GM23248 (cell line): Measurements from ENCODE around the gene SLC38A11. TPM values are rescaled to one million over a fixed set of nuclear protein-coding genes. Genes with fewer than 3 reads are reported as not detected.

Experiments
- DNase-seq: peaks from one replicate; pipeline ENCODE4 v3.0.0-alpha.2; 2015
- H2AFZ ChIP-seq: fragments of 200-600 bp; sonication (generic); 2 replicates; pipeline ENCODE4 v1.6.1; 2016; ENCODE audit warnings: antibody characterized with exemption
- H3F3A ChIP-seq: fragments of 200-600 bp; sonication (generic); 2 replicates; pipeline ENCODE4 v1.6.1; 2016; ENCODE audit warnings: mild to moderate bottlenecking, antibody characterized with exemption, mixed run types; ENCODE audit not compliant: insufficient read depth
- H3K27ac ChIP-seq: fragments of 200-600 bp; sonication (generic); 2 replicates; pipeline ENCODE4 v1.5.1; 2016; ENCODE audit warnings: mild to moderate bottlenecking
- H3K27me3 ChIP-seq: fragments of 200-600 bp; sonication (generic); replicated peaks from 2 replicates; pipeline ENCODE4 v1.6.1; 2016; ENCODE audit warnings: mild to moderate bottlenecking; ENCODE audit not compliant: insufficient read depth
- H3K36me3 ChIP-seq: fragments of 200-600 bp; sonication (generic); 2 replicates; pipeline ENCODE4 v1.6.1; 2016; ENCODE audit warnings: low read depth, mild to moderate bottlenecking
- H3K4me1 ChIP-seq: fragments of 200-600 bp; sonication (generic); 2 replicates; pipeline ENCODE4 v1.6.1; 2016; ENCODE audit warnings: mild to moderate bottlenecking; ENCODE audit not compliant: insufficient read depth
- H3K4me2 ChIP-seq: fragments of 200-600 bp; sonication (generic); one replicate; pipeline ENCODE4 v1.6.1; 2016; ENCODE audit warnings: mild to moderate bottlenecking; ENCODE audit not compliant: unreplicated experiment
- H3K4me3 ChIP-seq: fragments of 200-600 bp; sonication (generic); 2 replicates; pipeline ENCODE4 v1.5.1; 2016; ENCODE audit warnings: mild to moderate bottlenecking
- H3K79me2 ChIP-seq: fragments of 200-600 bp; sonication (generic); 2 replicates; pipeline ENCODE4 v1.6.1; 2016; ENCODE audit warnings: mild to moderate bottlenecking; ENCODE audit not compliant: insufficient read depth
- H3K9ac ChIP-seq: fragments of 200-600 bp; sonication (generic); 2 replicates; pipeline ENCODE4 v1.6.1; 2016; ENCODE audit warnings: mild to moderate bottlenecking
- H3K9me2 ChIP-seq: fragments of 200-600 bp; sonication (generic); 2 replicates; pipeline ENCODE4 v1.6.1; 2016; ENCODE audit warnings: mixed run types, mild to moderate bottlenecking, moderate library complexity; ENCODE audit not compliant: insufficient read depth
- H3K9me3 ChIP-seq: fragments of 200-600 bp; sonication (generic); one replicate; pipeline ENCODE4 v1.6.1; 2017; ENCODE audit warnings: low read depth
- H4K20me1 ChIP-seq: fragments of 200-600 bp; sonication (generic); 2 replicates; pipeline ENCODE4 v1.6.0; 2016; ENCODE audit not compliant: insufficient read depth
- EZH2 ChIP-seq: fragments of 200-600 bp; sonication (generic); IDR thresholded peaks from 2 replicates; pipeline ENCODE4 v1.6.1; 2018; ENCODE audit warnings: antibody characterized with exemption, mild to moderate bottlenecking; ENCODE audit not compliant: insufficient read depth, poor library complexity, severe bottlenecking
- EZH2phosphoT487 ChIP-seq: fragments of 200-600 bp; sonication (generic); IDR thresholded peaks from 2 replicates; pipeline ENCODE4 v1.6.1; 2018; ENCODE audit warnings: antibody characterized with exemption, moderate library complexity, mild to moderate bottlenecking, low read depth; ENCODE audit not compliant: insufficient read depth
- WGBS, 2 experiments: methylation state at CpG; one replicate each; pipeline ENCODE4 v1.1.6; 2015 to 2017; ENCODE audit warnings: low lambda C conversion rate in 2 of 2, low coverage in 1 of 2; ENCODE audit errors: missing lambda C conversion rate in 2 of 2; 5-methylcytosine and 5-hydroxymethylcytosine counted together
- in situ Hi-C: fragments of 300-500 bp; cut with MboI; formaldehyde crosslinking; loops from 2 replicates; pipeline ENCODE4 v1.15.0; 2020
- polyA plus RNA-seq: library from polyadenylated mRNA; unstranded; fragments of >200 nt; fragmentation: Nextera tagmentation; extraction: Ambion mirVana; gene quantifications from 2 replicates; pipeline ENCODE4 v1.2.1, GENCODE V29; 2016
- total RNA-seq: library from RNA; depleted of rRNA; stranded (reverse); fragments of >200 nt; shearing (Covaris generic); gene quantifications from 2 replicates; pipeline ENCODE4 v1.2.3, GENCODE V29; 2014

The SLC38A11 gene
- total and polyA plus RNA-seq, 2 experiments from 2014 or later: not detected

GRCh38 chr2:164898475-164898874, 56.9 kb downstream of the SLC38A11 start:
- H3K27me3 ChIP-seq: no peaks in the 10 kb centered on the region
- TF ChIP-seq EZH2phosphoT487 (no peak), EZH2 (no peak)
- no peak overlapping the region for H3K27ac ChIP-seq
- 0 out of 2 replicates have a peak overlapping the region, but pooled peaks have one; percentile 16 for H2AFZ ChIP-seq
- H3K4me1 ChIP-seq: peaks cover 20% of the 10 kb centered on the region
- H3K4me2 ChIP-seq: no peak overlapping the region
- in situ Hi-C loops: no loop called here
- H3K9me2 ChIP-seq: no peaks in the 10 kb centered on the region
- WGBS, 2 experiments: 28 to 37% methylated on average over 3 of the region's 3 CpGs
- DNase-seq: peak; percentile 54
- H3K79me2 ChIP-seq: no peaks in the 10 kb centered on the region
- peaks cover 16% of the 10 kb centered on the region for H3F3A ChIP-seq
- H4K20me1 ChIP-seq: no peaks in the 10 kb centered on the region
- no peak overlapping the region for H3K4me3 ChIP-seq
- no peaks in the 10 kb centered on the region for H3K9me3 ChIP-seq
- no peaks in the 10 kb centered on the region for H3K36me3 ChIP-seq
- H3K9ac ChIP-seq: no peak overlapping the region

- no peak overlapping the region for H3K4me2 ChIP-seq
- no peak overlapping the region for H3K9ac ChIP-seq
- no peak overlapping the region for H3K27ac ChIP-seq
- H3K4me1 ChIP-seq: peaks cover 12% of the 10 kb centered on the region
- no peak for TF ChIP-seq EZH2phosphoT487
- TF ChIP-seq EZH2: no peak
- peaks cover 8% of the 10 kb centered on the region for H3F3A ChIP-seq
- H3K9me3 ChIP-seq: no peaks in the 10 kb centered on the region
- H3K9me2 ChIP-seq: no peaks in the 10 kb centered on the region
- H3K36me3 ChIP-seq: no peaks in the 10 kb centered on the region
- H2AFZ ChIP-seq: no peak overlapping the region
- WGBS, 2 experiments: 60 to 69% methylated on average over 3 of the region's 3 CpGs
- DNase-seq: no peak
- in situ Hi-C loops: no loop called here
- no peaks in the 10 kb centered on the region for H3K79me2 ChIP-seq
- no peaks in the 10 kb centered on the region for H3K27me3 ChIP-seq
- H4K20me1 ChIP-seq: no peaks in the 10 kb centered on the region
- no peak overlapping the region for H3K4me3 ChIP-seq
Measured at GRCh38 chr2:164897469-164898260, 57.7 kb downstream of the SLC38A11 start.

GRCh38 chr2:164896634-164897355, 58.5 kb downstream of the SLC38A11 start:
- TF ChIP-seq EZH2 (no peak), EZH2phosphoT487 (no peak)
- H3K4me3 ChIP-seq: no peak overlapping the region
- H2AFZ ChIP-seq: no peak overlapping the region
- no peaks in the 10 kb centered on the region for H3K36me3 ChIP-seq
- H3K27ac ChIP-seq: peak overlapping the region; percentile 0; the same call in 1 of the 2 replicates
- peak; percentile 66 for DNase-seq
- H4K20me1 ChIP-seq: no peaks in the 10 kb centered on the region
- WGBS, 2 experiments: 25 to 28% methylated on average over 3 of the region's 3 CpGs
- H3K4me1 ChIP-seq: peaks cover 10% of the 10 kb centered on the region
- no peaks in the 10 kb centered on the region for H3K27me3 ChIP-seq
- H3K9me3 ChIP-seq: no peaks in the 10 kb centered on the region
- in situ Hi-C loops: no loop called here
- peaks cover 8% of the 10 kb centered on the region for H3F3A ChIP-seq
- H3K4me2 ChIP-seq: no peak overlapping the region
- H3K9me2 ChIP-seq: no peaks in the 10 kb centered on the region
- no peak overlapping the region for H3K9ac ChIP-seq
- H3K79me2 ChIP-seq: no peaks in the 10 kb centered on the region

- TF ChIP-seq EZH2phosphoT487 (no peak), EZH2 (no peak)
- 94 to 97% methylated on average over 4 of the region's 4 CpGs for WGBS, 2 experiments
- no peaks in the 10 kb centered on the region for H3K79me2 ChIP-seq
- no peak overlapping the region for H3K4me2 ChIP-seq
- in situ Hi-C loops: no loop called here
- H3K27me3 ChIP-seq: no peaks in the 10 kb centered on the region
- H3K27ac ChIP-seq: peak overlapping the region; percentile 0; the same call in 1 of the 2 replicates
- DNase-seq: peak; percentile 50
- no peak overlapping the region for H3K4me3 ChIP-seq
- no peak overlapping the region for H2AFZ ChIP-seq
- no peaks in the 10 kb centered on the region for H3K36me3 ChIP-seq
- H3K9ac ChIP-seq: no peak overlapping the region
- H3F3A ChIP-seq: peaks cover 8% of the 10 kb centered on the region
- peaks cover 10% of the 10 kb centered on the region for H3K4me1 ChIP-seq
- no peaks in the 10 kb centered on the region for H3K9me2 ChIP-seq
- H4K20me1 ChIP-seq: no peaks in the 10 kb centered on the region
- H3K9me3 ChIP-seq: no peaks in the 10 kb centered on the region
Measured at GRCh38 chr2:164896226-164896625, 59.1 kb downstream of the SLC38A11 start.
